KMS-11 (cell line): Measurements from ENCODE around the gene C1orf21.

Experiments used
- H2AFZ ChIP-seq: fragments of 200-600 bp; sonication (generic); 2 replicates; pipeline ENCODE4 v1.6.1; 2016; ENCODE audit warnings: antibody characterized with exemption, mixed run types, low read depth
- H3K27ac ChIP-seq: fragments of 200-600 bp; sonication (generic); 2 replicates; pipeline ENCODE4 v1.6.1; 2016; ENCODE audit warnings: mild to moderate bottlenecking, mixed run types
- H3K27me3 ChIP-seq: fragments of 200-600 bp; sonication (generic); 2 replicates; pipeline ENCODE4 v1.6.1; 2017; ENCODE audit warnings: mild to moderate bottlenecking, low read depth, mixed run types, moderate library complexity; ENCODE audit not compliant: insufficient read depth
- H3K36me3 ChIP-seq: fragments of 200-600 bp; sonication (generic); 2 replicates; pipeline ENCODE4 v1.6.1; 2017; ENCODE audit warnings: mild to moderate bottlenecking, mixed run types; ENCODE audit not compliant: insufficient read depth
- H3K4me1 ChIP-seq: fragments of 200-600 bp; sonication (generic); 2 replicates; pipeline ENCODE4 v1.6.1; 2016; ENCODE audit warnings: mild to moderate bottlenecking, low read depth, mixed run types; ENCODE audit not compliant: poor library complexity, severe bottlenecking
- H3K4me2 ChIP-seq: fragments of 200-600 bp; sonication (generic); 2 replicates; pipeline ENCODE4 v1.7.0; 2016; ENCODE audit warnings: mild to moderate bottlenecking, mixed run types
- H3K4me3 ChIP-seq: fragments of 200-600 bp; sonication (generic); IDR thresholded peaks from 2 replicates; pipeline ENCODE4 v1.6.1; 2017; ENCODE audit warnings: low read depth, low read length, mixed read lengths; ENCODE audit not compliant: insufficient read depth
- H3K79me2 ChIP-seq: fragments of 200-600 bp; sonication (generic); 2 replicates; pipeline ENCODE4 v1.6.1; 2016; ENCODE audit warnings: low read depth, mixed run types; ENCODE audit not compliant: insufficient read depth
- H3K9ac ChIP-seq: fragments of 200-600 bp; sonication (generic); 2 replicates; pipeline ENCODE4 v1.6.1; 2016; ENCODE audit warnings: mild to moderate bottlenecking, mixed run types
- H4K20me1 ChIP-seq: fragments of 200-600 bp; sonication (generic); 2 replicates; pipeline ENCODE4 v1.6.1; 2016; ENCODE audit warnings: mild to moderate bottlenecking, mixed run types; ENCODE audit not compliant: insufficient read depth
- TF ChIP-seq, protein P1 (sequence below): fragments of 200-600 bp; sonication (generic); conservative IDR thresholded peaks from 2 replicates; pipeline ENCODE4 v1.6.1; 2017; ENCODE audit warnings: low read depth, mild to moderate bottlenecking, antibody characterized with exemption, low read length, moderate library complexity, mixed read lengths

Gene C1orf21

DNA sequence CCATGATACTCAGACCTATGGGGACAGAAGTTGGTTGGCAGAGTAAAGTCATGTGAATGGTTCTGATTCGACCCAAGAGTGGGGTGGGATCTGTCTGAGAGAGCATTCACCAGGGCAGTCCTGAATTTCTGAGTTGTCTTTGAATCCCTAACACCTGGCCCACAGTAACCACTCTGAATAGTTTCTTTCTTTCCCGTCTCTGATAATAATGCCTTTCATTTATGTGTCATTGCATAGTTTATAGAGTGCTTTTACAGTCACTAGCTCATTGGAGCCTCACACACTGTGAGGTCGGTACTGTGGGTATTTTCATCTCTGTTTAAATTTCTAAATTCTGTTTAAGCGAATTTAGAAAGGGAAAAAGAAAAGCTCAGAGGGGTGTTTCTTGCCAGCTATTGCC is 147.1 kb downstream of the C1orf21 start:
- H2AFZ ChIP-seq = no peak overlapping the region
- H3K4me1 ChIP-seq = peaks cover 14% of the 10 kb centered on the region
- no peaks in the 10 kb centered on the region for H3K79me2 ChIP-seq
- TF ChIP-seq, protein P1, sequence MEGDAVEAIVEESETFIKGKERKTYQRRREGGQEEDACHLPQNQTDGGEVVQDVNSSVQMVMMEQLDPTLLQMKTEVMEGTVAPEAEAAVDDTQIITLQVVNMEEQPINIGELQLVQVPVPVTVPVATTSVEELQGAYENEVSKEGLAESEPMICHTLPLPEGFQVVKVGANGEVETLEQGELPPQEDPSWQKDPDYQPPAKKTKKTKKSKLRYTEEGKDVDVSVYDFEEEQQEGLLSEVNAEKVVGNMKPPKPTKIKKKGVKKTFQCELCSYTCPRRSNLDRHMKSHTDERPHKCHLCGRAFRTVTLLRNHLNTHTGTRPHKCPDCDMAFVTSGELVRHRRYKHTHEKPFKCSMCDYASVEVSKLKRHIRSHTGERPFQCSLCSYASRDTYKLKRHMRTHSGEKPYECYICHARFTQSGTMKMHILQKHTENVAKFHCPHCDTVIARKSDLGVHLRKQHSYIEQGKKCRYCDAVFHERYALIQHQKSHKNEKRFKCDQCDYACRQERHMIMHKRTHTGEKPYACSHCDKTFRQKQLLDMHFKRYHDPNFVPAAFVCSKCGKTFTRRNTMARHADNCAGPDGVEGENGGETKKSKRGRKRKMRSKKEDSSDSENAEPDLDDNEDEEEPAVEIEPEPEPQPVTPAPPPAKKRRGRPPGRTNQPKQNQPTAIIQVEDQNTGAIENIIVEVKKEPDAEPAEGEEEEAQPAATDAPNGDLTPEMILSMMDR = no peak
- no peaks in the 10 kb centered on the region for H3K27me3 ChIP-seq
- no peak overlapping the region for H3K4me2 ChIP-seq
- H3K4me3 ChIP-seq = no peak overlapping the region
- H3K27ac ChIP-seq = no peak overlapping the region
- no peaks in the 10 kb centered on the region for H3K36me3 ChIP-seq
- no peaks in the 10 kb centered on the region for H4K20me1 ChIP-seq
- H3K9ac ChIP-seq = no peak overlapping the region

DNA sequence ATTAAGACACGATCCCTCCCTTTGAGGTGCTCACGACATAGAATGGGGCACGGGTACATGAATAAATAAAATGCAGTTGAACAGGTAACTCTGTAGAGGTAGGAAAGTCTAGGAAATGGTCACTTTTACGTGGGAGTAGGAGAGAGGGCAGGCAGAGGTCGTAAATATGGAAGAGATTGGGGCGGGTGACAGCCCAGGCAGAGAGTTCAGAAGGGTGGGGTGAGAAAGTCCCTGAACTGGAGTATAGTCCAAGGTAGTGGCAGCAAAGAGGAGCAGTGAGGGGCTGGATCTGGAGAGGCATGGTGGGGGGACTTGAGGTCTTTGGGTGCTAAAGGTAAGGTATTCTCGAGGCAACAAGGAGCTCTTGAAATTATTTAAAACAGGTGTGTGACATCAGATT is 147.9 kb downstream of the C1orf21 start:
- no peaks in the 10 kb centered on the region for H4K20me1 ChIP-seq
- TF ChIP-seq, protein P1 = no peak
- H3K79me2 ChIP-seq = no peaks in the 10 kb centered on the region
- no peak overlapping the region for H3K27ac ChIP-seq
- no peak overlapping the region for H3K9ac ChIP-seq
- H3K4me3 ChIP-seq = no peak overlapping the region
- H3K4me1 ChIP-seq = peaks cover 14% of the 10 kb centered on the region
- no peaks in the 10 kb centered on the region for H3K27me3 ChIP-seq
- no peak overlapping the region for H2AFZ ChIP-seq
- H3K4me2 ChIP-seq = no peak overlapping the region
- H3K36me3 ChIP-seq = no peaks in the 10 kb centered on the region

DNA sequence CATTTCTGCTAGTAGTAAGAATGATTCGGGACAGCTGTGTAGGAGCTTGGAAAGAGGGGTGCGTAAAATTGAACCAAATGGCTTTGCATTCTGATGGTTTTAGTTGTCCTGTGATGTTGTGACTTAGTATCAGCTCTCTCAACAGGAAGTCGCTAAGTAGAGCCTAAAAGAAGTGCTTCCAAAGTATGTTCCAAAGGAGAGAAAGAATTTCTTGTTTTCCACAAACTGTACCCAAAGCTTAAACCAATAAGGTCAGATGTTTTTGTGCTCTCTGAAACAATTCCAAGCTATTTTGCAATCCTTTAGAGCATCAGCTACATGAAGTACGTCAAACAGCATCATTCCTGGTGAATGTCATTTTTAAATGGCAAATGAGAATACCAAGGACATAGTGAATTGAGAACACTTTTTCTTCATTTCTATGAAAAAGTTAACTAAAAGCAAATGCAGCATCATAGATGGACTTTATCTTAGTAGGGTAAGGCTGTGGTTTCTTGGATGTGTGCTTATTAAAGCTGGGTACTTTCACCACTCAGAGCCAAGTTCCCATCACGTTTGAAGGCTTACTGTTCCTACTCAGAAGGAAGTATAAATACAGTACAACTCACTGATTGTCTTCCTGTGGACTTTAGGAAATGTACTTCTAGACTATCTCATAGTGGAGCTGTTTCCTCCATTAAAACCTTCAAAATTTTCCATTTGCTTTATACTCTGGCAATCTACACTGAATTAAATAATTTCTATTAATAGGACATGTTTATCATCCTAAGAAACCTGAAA is 148.6 kb downstream of the C1orf21 start:
- Histone ChIP-seq H3K27ac (no peak overlapping the region), H2AFZ (no peak overlapping the region), H3K79me2 (no peaks in the 10 kb centered on the region), H4K20me1 (no peaks in the 10 kb centered on the region), H3K4me2 (no peak overlapping the region), H3K4me1 (peaks cover 14% of the 10 kb centered on the region), H3K36me3 (no peaks in the 10 kb centered on the region), H3K4me3 (no peak overlapping the region), H3K27me3 (no peaks in the 10 kb centered on the region), H3K9ac (no peak overlapping the region)
- TF ChIP-seq, protein P1 = no peak

DNA sequence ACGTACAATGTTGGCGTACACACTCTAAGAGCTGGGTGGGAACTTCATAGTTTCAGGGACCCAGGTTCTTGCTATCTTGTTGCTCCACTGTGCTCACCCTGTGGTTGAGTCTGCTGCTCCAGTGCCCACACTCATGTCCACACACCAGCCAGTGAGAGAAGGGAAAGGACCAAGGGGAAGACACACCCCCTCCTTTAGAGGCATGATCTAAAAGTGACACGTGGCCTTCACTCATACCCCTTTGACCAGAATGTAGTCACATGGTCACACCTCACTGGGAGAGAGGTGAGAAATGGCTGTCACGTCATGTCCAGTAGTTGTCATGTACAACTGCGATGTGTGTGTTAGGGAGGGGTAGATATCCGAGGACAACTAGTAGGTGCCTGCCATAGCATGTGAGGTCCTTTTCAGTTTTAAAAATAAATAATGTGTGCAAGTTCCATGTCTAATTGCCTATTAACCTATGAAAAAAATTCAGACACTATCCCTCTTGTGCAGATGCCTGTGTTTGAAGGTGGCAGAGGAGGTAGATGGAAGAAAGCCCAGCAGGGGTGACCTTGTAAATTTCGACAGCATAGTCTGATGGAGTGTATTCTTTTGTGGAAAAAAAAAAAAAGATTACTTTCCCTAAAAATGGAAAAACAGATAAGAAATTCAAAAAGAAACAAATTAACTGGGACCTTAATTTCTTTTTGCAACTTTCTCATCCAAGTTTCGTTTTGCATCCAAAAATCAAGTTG is 149.6 kb downstream of the C1orf21 start:
- no peaks in the 10 kb centered on the region for H3K27me3 ChIP-seq
- TF ChIP-seq, protein P1 = no peak
- H3K36me3 ChIP-seq = no peaks in the 10 kb centered on the region
- no peak overlapping the region for H3K4me2 ChIP-seq
- no peak overlapping the region for H3K4me3 ChIP-seq
- H3K27ac ChIP-seq = no peak overlapping the region
- H3K9ac ChIP-seq = no peak overlapping the region
- no peaks in the 10 kb centered on the region for H4K20me1 ChIP-seq
- H2AFZ ChIP-seq = no peak overlapping the region
- no peaks in the 10 kb centered on the region for H3K79me2 ChIP-seq
- peaks cover 14% of the 10 kb centered on the region for H3K4me1 ChIP-seq
